Esophagus muscularis mucosa (tissue), 4 donors: ENCODE results near the gene GFI1. TPM values are rescaled to one million over a fixed set of nuclear protein-coding genes. Genes with fewer than 3 reads are reported as not detected.
"Not testable (repeated sequence)": the region's sequence is repeated elsewhere in the genome, so short reads cannot be mapped to it uniquely, and the experiment has no call there.

Experiments used
- DNase-seq: peaks from one replicate; pipeline ENCODE4 v3.0.0-alpha.2; 2017; ENCODE audit errors: extremely low spot score
- H3K27ac ChIP-seq, 4 donors: fragments of 200-600 bp; sonication (generic); replicated peaks in 1 of 4; 1 replicate in 3 of 4; 2 replicates in 1 of 4; pipeline ENCODE4 v1.5.1; 2016 to 2019; ENCODE audit warnings: mild to moderate bottlenecking in 1 of 4
- H3K27me3 ChIP-seq, 4 donors: fragments of 200-600 bp; sonication (generic); one replicate each; pipeline versions ENCODE4 v1.5.1 to v1.6.0; 2016 to 2019
- H3K36me3 ChIP-seq, 4 donors: fragments of 200-600 bp; sonication (generic); one replicate each; pipeline ENCODE4 v1.5.1; 2016 to 2019
- H3K4me1 ChIP-seq, 4 donors: fragments of 200-600 bp; sonication (generic); one replicate each; pipeline ENCODE4 v1.5.1; 2016 to 2019
- H3K4me3 ChIP-seq, 4 donors: fragments of 200-600 bp; sonication (generic); 1 replicate in 2 of 4; 2 replicates in 2 of 4; pipeline ENCODE4 v1.5.1; 2016 to 2019; ENCODE audit warnings: mild to moderate bottlenecking in 4 of 4, moderate library complexity in 1 of 4
- H3K9me3 ChIP-seq, 4 donors: fragments of 200-600 bp; sonication (generic); 1 replicate in 3 of 4; 2 replicates in 1 of 4; pipeline ENCODE4 v1.5.1; 2016 to 2019
- EP300 ChIP-seq: sonication (generic); formaldehyde crosslinking; IDR thresholded peaks from one replicate; pipeline ENCODE4 v1.6.1; 2017; ENCODE audit warnings: antibody characterized with exemption
- POLR2A ChIP-seq: fragments of 450-650 bp; IDR thresholded peaks from one replicate; pipeline ENCODE4 v1.6.1; 2017; ENCODE audit warnings: antibody characterized with exemption, moderate library complexity, mild to moderate bottlenecking, low read depth
- POLR2AphosphoS5 ChIP-seq, 2 donors: sonication (generic); formaldehyde crosslinking; IDR thresholded peaks; one replicate each; pipeline ENCODE4 v1.6.1; 2017; ENCODE audit warnings: antibody characterized with exemption in 2 of 2
- WGBS: methylation state at CpG from one replicate; pipeline ENCODE4 v1.1.5; 2018; 5-methylcytosine and 5-hydroxymethylcytosine counted together
- intact Hi-C: fragments of 100-400 bp; cut with DNase I; formaldehyde crosslinking; loops from one replicate; pipeline ENCODE4 v1.15.1; 2023
- total RNA-seq, 4 donors: library from RNA; depleted of rRNA; stranded (reverse); fragments of >200 nt; gene quantifications; one replicate each; pipeline versions ENCODE4 v1.1.0 to v1.2.1, GENCODE V29; 2016
- TF ChIP-seq, protein P1 (sequence below), 3 experiments: fragments of 200-600 bp in 2 of 3; fragments of 450-650 bp in 1 of 3; sonication (generic) in 2 of 3; IDR thresholded peaks; one replicate each; pipeline ENCODE4 v1.5.1; 2017 to 2019; ENCODE audit warnings: antibody characterized with exemption in 3 of 3, mild to moderate bottlenecking in 2 of 3, moderate library complexity in 1 of 3

Gene GFI1
- total RNA-seq, 4 donors from 2014 or later: 0.32 to 3.3 (median 0.81) TPM

DNA sequence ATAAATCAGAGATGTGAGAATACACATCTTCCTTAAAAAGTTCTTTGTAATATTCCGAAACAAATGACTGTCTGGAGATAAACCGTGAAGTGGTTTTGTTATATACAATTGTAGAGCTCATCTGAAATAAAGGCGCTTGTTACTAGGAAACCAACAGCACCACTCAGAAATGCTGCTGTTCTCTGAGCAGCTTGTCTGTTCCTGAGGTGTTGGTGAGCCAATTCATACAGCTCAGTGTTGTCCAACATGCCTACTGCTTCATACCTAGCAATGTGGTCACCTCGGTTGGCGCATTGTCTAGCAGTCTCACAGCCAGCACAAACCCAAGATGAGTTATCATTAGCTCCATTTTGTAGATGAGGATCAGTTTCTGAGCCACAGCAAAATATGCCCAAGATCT lies 44.4 kb downstream of the GFI1 start:
- H3K4me1 ChIP-seq: peaks cover 0 to 12% (median 11%) of the 10 kb centered on the region in 4 donors
- intact Hi-C loops: no loop called here
- H3K36me3 ChIP-seq: no peaks in the 10 kb centered on the region
- peak overlapping the region; percentile 47 to 61 (median 52) for H3K4me3 ChIP-seq
- no peaks in the 10 kb centered on the region for H3K9me3 ChIP-seq
- 42% methylated on average over 5 of the region's 5 CpGs for WGBS
- H3K27me3 ChIP-seq: no peaks in the 10 kb centered on the region
- TF ChIP-seq POLR2A (no peak), EP300 (no peak), POLR2AphosphoS5 (IDR thresholded peaks at IDR 0.05) (no peak)
- TF ChIP-seq, protein P1, sequence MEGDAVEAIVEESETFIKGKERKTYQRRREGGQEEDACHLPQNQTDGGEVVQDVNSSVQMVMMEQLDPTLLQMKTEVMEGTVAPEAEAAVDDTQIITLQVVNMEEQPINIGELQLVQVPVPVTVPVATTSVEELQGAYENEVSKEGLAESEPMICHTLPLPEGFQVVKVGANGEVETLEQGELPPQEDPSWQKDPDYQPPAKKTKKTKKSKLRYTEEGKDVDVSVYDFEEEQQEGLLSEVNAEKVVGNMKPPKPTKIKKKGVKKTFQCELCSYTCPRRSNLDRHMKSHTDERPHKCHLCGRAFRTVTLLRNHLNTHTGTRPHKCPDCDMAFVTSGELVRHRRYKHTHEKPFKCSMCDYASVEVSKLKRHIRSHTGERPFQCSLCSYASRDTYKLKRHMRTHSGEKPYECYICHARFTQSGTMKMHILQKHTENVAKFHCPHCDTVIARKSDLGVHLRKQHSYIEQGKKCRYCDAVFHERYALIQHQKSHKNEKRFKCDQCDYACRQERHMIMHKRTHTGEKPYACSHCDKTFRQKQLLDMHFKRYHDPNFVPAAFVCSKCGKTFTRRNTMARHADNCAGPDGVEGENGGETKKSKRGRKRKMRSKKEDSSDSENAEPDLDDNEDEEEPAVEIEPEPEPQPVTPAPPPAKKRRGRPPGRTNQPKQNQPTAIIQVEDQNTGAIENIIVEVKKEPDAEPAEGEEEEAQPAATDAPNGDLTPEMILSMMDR (IDR thresholded peaks at IDR 0.05): no peak
- no peak for DNase-seq
- H3K27ac ChIP-seq: peak overlapping the region in 2 of 4 donors; percentile 35 to 41

DNA sequence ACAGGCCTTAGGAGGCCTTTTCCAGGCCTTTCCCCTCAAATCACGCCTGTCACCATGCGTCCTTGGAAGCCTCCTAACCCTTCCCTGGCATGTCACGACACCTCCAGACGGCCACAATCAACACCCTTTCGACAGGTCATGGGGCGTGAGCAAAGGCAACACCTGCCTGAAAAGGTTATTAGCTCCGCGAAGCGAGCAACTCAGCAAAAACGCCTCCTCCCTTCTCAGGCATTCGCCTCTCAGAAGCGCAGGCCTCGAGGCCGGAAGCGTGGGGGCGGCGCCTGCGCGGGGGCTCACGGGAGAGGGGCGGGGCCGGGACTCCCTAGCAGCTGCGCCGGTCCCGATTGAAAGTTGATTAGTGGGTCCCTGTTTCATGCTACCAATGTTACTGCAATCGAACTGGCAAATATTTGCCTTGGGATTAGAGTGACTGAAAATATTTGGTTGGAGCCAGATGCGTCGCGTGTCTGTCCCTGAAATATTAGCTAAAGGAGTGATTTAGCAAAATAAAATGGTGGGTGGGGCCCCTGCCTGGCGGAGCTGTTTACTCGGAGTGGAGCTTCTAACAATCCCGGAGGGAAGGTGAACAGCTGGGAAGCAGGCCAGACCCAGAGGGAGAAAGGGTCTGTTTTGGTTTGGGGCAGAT lies 44.9 kb downstream of the GFI1 start:
- no peak for DNase-seq
- Histone ChIP-seq H3K27me3 (no peaks in the 10 kb centered on the region), H3K4me1 (peaks cover 0 to 12% (median 11%) of the 10 kb centered on the region in 4 donors), H3K4me3 (peak overlapping the region; percentile 47 to 61 (median 52)), H3K9me3 (peaks cover 0 to 1% (median 0%) of the 10 kb centered on the region in 4 donors), H3K27ac (peak overlapping the region in 2 of 4 donors; percentile 35 to 41), H3K36me3 (no peaks in the 10 kb centered on the region)
- whole genome bisulfite sequencing: 46% methylated on average over 31 of the region's 32 CpGs
- intact Hi-C loops: no loop called here
- TF ChIP-seq, protein P1 (IDR thresholded peaks at IDR 0.05): no peak
- TF ChIP-seq EP300: no peak
- TF ChIP-seq POLR2AphosphoS5 (IDR thresholded peaks at IDR 0.05): peak in 1 of 2 donors; percentile 39

DNA sequence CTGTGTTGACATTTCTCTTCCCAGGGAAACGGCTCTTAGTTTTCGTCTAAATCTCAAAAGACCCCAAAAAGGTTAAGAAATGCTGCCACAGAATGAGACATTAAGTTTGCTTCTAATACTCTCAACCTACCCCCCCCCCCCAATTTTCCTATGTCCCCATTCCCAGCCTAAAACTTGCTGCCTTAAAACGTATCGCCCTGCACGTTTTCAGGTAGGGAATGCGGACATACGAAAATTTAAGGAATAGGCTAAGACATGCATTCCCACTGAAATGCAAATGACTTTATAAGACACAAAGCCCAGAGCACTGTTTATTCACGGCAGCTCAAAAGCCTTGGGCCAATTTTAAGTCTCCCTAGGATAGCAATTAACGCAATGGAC lies 45.4 kb downstream of the GFI1 start:
- WGBS: 93% methylated on average over 9 of the region's 9 CpGs
- Histone ChIP-seq H3K4me3 (peak overlapping the region; percentile 47 to 61 (median 52)), H3K4me1 (peaks cover 0 to 12% (median 11%) of the 10 kb centered on the region in 4 donors), H3K27ac (no peak overlapping the region), H3K9me3 (peaks cover 0 to 6% (median 2%) of the 10 kb centered on the region in 4 donors), H3K27me3 (no peaks in the 10 kb centered on the region), H3K36me3 (no peaks in the 10 kb centered on the region)
- DNase-seq: no peak
- TF ChIP-seq POLR2A: no peak
- TF ChIP-seq POLR2AphosphoS5 (IDR thresholded peaks at IDR 0.05): no peak
- intact Hi-C loops: no loop called here

DNA sequence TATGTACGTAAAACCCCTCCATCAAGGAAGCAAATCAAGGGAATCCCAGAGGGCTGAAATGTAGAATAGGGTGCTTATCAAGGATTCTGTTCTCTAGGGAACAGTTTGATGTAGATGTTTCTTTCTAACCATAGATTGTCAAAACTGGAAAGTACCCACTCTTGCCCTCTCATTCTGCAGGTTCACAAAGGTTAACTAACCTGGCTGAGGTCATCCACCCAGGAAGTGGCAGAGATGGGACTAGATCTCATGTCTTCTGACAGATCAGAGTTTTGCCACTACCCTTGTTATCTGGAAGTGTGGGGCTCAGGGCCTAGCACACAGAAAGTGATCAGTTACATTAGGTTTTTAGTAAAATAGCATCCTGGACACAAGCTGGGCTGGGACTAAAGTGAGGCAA lies 47.4 kb downstream of the GFI1 start:
- WGBS: 94% methylated on average over 1 of the region's 1 CpG
- Histone ChIP-seq H3K27me3 (no peaks in the 10 kb centered on the region), H3K9me3 (peaks cover 0 to 14% (median 4%) of the 10 kb centered on the region in 4 donors), H3K27ac (no peak overlapping the region), H3K36me3 (no peaks in the 10 kb centered on the region), H3K4me3 (no peak overlapping the region), H3K4me1 (peaks cover 0 to 12% (median 7%) of the 10 kb centered on the region in 4 donors)
- no peak for DNase-seq
- intact Hi-C loops: no loop called here
- TF ChIP-seq, protein P1 (IDR thresholded peaks at IDR 0.05): no peak
- TF ChIP-seq POLR2A: no peak
- TF ChIP-seq EP300: no peak
- no peak for TF ChIP-seq POLR2AphosphoS5 (IDR thresholded peaks at IDR 0.05)

DNA sequence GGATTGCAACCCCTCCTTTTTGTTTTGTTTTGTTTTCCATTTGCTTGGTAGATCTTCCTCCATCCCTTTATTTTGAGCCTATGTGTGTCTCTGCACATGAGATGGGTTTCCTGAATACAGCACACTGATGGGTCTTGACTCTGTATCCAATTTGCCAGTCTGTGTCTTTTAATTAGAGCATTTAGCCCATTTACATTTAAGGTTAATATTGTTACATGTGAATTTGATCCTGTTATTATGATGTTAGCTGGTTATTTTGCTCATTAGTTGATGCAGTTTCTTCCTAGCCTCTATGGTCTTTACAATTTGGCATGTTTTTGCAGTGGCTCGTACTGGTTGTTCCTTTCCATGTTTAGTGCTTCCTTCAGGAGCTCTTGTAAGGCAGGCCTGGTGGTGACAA lies 52.2 kb downstream of the GFI1 start:
- H3K36me3 ChIP-seq, H3K4me1 ChIP-seq, DNase-seq, H3K4me3 ChIP-seq, H3K27ac ChIP-seq, H3K27me3 ChIP-seq, intact Hi-C loops: not testable (repeated sequence)
- WGBS: 90% methylated on average over 1 of the region's 1 CpG
- H3K9me3 ChIP-seq: peaks cover 0 to 14% (median 4%) of the 10 kb centered on the region in 4 donors

DNA sequence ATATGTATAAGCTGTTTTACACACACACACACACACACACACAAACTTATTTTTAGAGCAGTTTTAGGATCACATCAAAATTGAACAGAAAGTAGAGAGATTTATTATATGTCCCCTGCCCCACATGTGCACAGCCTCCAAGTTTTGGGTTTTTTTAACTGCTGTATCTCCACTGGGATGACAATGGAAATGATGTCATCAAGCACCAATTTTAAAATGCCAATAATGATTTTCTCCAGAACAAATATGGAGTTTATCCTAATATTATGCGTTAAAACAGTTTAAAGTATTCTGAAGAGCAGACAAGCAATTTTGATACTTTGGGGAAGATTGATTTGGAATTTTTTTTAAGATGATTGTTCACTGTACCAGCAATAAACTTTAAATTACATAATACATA lies 56.7 kb downstream of the GFI1 start:
- no peaks in the 10 kb centered on the region for H3K4me1 ChIP-seq
- intact Hi-C loops: no loop called here
- 89% methylated on average over 1 of the region's 1 CpG for WGBS
- H3K4me3 ChIP-seq: no peak overlapping the region
- no peak overlapping the region for H3K27ac ChIP-seq
- H3K36me3 ChIP-seq: no peaks in the 10 kb centered on the region
- DNase-seq: no peak
- no peaks in the 10 kb centered on the region for H3K27me3 ChIP-seq
- H3K9me3 ChIP-seq: peaks cover 0 to 1% (median 0%) of the 10 kb centered on the region in 4 donors
- no peak for TF ChIP-seq POLR2AphosphoS5 (IDR thresholded peaks at IDR 0.05)
- no peak for TF ChIP-seq EP300
- TF ChIP-seq, protein P1 (IDR thresholded peaks at IDR 0.05): no peak
- TF ChIP-seq POLR2A: no peak
